22Rv1 (cell line): ENCODE data around the gene OSBP.

Experiments used
- ZFX ChIP-seq: fragments of 450-650 bp; IDR thresholded peaks from 2 replicates; pipeline ENCODE4 v1.6.1; 2017; ENCODE audit warnings: antibody characterized with exemption, borderline replicate concordance
- TF ChIP-seq, protein P1 (sequence below): fragments of 450-650 bp; IDR thresholded peaks from 2 replicates; pipeline ENCODE4 v1.5.1; 2017; ENCODE audit warnings: mild to moderate bottlenecking

DNA sequence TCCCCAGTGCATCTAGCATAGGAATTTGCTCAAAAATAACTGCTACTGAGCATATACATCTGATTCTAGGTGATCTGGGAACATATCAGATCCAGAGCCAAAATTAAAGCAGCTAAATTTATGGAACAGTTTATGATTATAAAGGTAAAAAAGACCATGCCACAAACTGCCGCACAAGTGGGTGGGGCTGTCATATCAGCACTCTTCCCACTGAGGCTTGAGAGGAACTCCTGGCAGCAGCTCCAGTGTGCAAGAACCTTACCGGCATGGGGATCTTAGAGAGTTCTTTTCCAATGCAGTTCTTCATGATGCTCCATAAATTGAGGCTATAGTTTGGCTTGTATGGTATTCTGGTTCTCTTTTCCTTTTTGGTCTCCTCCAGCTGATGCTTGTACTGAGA is 15.3 kb downstream of the OSBP start:
- TF ChIP-seq, protein P1, sequence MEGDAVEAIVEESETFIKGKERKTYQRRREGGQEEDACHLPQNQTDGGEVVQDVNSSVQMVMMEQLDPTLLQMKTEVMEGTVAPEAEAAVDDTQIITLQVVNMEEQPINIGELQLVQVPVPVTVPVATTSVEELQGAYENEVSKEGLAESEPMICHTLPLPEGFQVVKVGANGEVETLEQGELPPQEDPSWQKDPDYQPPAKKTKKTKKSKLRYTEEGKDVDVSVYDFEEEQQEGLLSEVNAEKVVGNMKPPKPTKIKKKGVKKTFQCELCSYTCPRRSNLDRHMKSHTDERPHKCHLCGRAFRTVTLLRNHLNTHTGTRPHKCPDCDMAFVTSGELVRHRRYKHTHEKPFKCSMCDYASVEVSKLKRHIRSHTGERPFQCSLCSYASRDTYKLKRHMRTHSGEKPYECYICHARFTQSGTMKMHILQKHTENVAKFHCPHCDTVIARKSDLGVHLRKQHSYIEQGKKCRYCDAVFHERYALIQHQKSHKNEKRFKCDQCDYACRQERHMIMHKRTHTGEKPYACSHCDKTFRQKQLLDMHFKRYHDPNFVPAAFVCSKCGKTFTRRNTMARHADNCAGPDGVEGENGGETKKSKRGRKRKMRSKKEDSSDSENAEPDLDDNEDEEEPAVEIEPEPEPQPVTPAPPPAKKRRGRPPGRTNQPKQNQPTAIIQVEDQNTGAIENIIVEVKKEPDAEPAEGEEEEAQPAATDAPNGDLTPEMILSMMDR, result no peak
- no peak for TF ChIP-seq ZFX
